Jurkat, Clone E6-1 (cell line): ENCODE measurements around the gene PHACTR1.
"Not testable (repeated sequence)": the region's sequence is repeated elsewhere in the genome, so short reads cannot be mapped to it uniquely, and the experiment has no call there.

Source experiments
- DNase-seq: peaks from one replicate; pipeline ENCODE4 v3.0.0-alpha.2; 2011; ENCODE audit warnings: low read depth, low spot score
- H3K4me3 ChIP-seq: 2 replicates; pipeline ENCODE4 v1.5.1; 2011; ENCODE audit warnings: mild to moderate bottlenecking, low read length, control low read depth, moderate library complexity

PHACTR1 gene

GRCh38 chr6:12929678-12930077 lies 213.1 kb downstream of the PHACTR1 start:
- no peak overlapping the region for H3K4me3 ChIP-seq
- DNase-seq: no peak

DNA sequence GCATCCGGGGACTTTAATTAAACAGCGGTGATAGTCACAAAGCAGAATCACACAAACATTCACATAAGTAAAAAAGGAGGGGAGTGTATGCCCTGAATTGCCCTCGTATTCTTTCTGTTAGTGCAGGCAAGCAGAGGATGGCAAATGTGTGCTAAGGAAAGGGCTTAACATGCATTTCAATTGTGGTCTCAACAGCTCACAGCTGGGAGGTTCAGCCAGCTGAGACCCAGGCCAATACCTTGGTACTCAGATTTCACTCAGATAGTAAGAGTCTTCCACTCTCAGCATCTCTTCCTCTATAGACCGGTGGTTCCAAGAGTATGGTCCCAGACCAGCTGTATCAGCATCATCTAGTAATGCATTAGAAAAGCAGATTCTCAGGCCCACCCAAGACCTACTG lies 215.1 kb downstream of the PHACTR1 start:
- no peak overlapping the region for H3K4me3 ChIP-seq
- DNase-seq: no peak

DNA sequence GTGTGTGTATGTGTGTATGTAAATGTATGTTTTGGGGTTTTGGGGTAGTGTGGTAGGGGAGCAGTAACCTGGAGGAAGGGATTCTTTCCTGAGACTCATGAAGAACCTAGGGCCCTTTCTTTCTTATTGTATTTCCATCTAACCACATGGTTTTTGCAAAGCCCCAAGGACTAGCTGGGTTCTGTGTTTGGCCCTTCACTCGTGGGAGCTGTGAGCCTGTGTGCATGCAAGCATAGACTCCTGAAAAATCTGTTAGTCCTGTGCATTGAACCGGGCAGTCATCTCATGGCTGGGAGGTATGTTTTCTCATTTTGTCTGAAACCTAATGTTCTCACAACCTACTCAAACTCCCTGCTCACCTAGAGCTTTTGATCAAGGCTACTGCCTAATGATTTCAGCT lies 219.1 kb downstream of the PHACTR1 start:
- DNase-seq: no peak
- H3K4me3 ChIP-seq: no peak overlapping the region

GRCh38 chr6:12937971-12938370 lies 221.4 kb downstream of the PHACTR1 start:
- no peak for DNase-seq
- H3K4me3 ChIP-seq: no peak overlapping the region

GRCh38 chr6:12939314-12939713 lies 222.7 kb downstream of the PHACTR1 start:
- no peak for DNase-seq
- no peak overlapping the region for H3K4me3 ChIP-seq

- DNase-seq: peak; percentile 18
These were observed 224.9 kb downstream of the PHACTR1 start for GRCh38 chr6:12941422-12941821.

DNA sequence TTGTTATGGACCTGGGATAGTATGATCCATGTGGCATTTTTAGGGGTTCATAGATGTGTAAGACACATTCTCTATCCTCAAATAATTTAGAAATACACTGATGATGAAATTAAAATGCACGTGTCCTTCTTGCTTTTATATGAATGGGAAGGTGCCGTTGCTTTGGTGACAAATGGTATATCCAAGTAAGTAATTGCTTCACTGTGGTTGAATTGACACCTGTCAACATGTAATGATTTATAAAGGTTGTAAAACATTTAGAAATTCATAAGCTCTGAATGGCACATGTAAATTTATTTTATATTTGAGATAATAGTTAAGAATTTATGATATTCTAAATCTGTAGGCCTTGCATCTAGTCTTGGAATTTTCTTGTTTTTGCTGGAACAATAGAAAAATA lies 227.0 kb downstream of the PHACTR1 start:
- DNase-seq: no peak
- H3K4me3 ChIP-seq: no peak overlapping the region

More at GRCh38 chr6:12941422-12941821, 224.9 kb downstream of the PHACTR1 start:
- H3K4me3 ChIP-seq: no peak overlapping the region

GRCh38 chr6:12944001-12944400 lies 227.4 kb downstream of the PHACTR1 start:
- no peak for DNase-seq
- no peak overlapping the region for H3K4me3 ChIP-seq

GRCh38 chr6:12944528-12944927 lies 228.0 kb downstream of the PHACTR1 start:
- not testable (repeated sequence) for DNase-seq, H3K4me3 ChIP-seq

DNA sequence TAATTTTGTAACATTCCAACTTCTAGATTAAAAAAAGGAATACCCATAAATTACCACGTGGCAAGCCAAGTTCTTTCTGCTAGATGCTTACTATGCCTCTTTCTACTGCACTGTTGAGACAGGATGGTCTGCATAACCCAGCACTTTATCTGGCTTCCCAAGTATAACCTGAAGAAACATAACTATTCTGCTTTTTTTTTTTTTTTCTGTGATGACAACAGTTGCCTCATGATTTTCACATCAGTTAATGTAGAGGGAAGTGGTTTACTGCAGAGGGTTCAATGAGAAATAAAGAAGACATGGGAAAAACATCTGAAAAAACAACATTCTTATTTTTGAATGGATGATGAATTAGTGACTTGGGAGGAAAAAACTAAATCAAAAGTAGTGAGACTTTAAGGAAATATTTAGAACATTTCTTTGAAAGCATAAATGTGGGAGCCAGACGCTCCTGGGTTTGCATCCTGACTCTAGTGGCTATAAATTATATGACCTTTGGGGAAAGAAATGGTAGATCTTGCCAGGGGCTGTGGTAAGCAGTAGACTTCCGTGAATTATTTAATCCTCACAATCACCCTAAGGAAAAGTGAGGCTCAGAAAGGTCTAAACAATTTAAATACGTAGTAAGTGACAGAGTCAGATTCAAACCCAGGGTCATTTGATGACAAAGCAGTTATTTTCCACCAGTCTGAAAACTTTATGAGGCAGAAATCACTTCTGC lies 230.7 kb downstream of the PHACTR1 start:
- H3K4me3 ChIP-seq: no peak overlapping the region
- DNase-seq: no peak

GRCh38 chr6:12947967-12948366 lies 231.4 kb downstream of the PHACTR1 start:
- DNase-seq: no peak
- H3K4me3 ChIP-seq: no peak overlapping the region

DNA sequence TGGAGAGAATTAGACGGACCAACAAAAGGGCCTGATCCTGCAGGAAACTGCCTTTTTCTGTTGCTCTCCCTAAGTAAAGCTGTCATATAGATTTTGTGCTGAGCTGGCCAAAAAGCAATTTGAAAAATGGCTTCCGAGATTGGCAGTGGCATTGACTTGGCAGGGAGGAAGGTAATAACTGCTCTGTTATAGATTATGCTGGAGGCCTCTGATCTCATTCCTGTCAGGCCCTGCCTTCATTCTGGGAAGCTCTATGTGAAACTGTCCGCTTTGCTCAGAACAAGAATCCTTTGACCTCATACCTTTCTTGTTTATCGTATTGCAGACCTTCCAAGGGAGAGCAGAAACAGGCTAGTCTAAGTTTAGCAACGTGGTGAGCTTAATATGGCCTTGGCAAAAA lies 234.4 kb downstream of the PHACTR1 start:
- no peak overlapping the region for H3K4me3 ChIP-seq

GRCh38 chr6:12951415-12951814 lies 234.8 kb downstream of the PHACTR1 start:
- H3K4me3 ChIP-seq: no peak overlapping the region
- DNase-seq: no peak

More for the DNA sequence above, 234.4 kb downstream of the PHACTR1 start:
- no peak for DNase-seq

DNA sequence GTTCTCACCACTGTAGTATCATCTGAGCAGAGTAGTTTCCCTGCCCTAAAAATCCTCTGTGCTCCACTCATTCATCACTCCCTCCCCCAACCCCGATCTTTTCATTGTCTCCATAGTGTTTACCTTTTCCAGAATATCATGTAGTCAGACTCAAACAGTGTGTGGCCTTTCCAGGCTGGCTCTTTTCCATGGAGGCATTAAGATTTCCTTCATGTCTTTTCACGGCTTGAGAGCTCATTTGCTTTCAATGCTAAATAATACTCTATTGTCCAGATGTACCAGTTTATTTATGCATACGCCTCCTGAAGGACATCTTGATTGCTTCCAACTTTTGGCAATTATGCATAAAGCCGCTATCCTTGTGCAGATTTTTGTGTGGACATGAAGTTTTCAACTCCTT lies 235.8 kb downstream of the PHACTR1 start:
- DNase-seq: no peak
- H3K4me3 ChIP-seq: no peak overlapping the region

GRCh38 chr6:12955956-12956355 lies 239.4 kb downstream of the PHACTR1 start:
- DNase-seq: no peak
- H3K4me3 ChIP-seq: no peak overlapping the region

DNA sequence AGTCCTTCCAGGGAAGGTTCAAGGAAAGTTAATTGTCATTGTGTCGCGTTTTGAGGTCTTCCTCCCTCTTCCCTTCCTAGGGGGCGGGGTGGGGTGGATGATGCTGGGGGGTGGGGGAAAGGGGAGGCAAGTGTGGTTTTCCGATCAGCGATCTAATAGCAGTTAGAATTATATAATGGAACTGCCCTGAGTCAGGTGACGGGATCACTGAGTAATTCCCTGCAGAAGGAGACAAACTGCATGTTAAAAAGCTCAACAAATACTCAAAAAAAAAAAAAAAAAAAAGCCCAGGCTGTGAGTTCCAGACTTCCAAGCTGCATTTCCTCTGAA lies 240.4 kb downstream of the PHACTR1 start:
- peak overlapping the region; percentile 50 for H3K4me3 ChIP-seq
- no peak for DNase-seq

DNA sequence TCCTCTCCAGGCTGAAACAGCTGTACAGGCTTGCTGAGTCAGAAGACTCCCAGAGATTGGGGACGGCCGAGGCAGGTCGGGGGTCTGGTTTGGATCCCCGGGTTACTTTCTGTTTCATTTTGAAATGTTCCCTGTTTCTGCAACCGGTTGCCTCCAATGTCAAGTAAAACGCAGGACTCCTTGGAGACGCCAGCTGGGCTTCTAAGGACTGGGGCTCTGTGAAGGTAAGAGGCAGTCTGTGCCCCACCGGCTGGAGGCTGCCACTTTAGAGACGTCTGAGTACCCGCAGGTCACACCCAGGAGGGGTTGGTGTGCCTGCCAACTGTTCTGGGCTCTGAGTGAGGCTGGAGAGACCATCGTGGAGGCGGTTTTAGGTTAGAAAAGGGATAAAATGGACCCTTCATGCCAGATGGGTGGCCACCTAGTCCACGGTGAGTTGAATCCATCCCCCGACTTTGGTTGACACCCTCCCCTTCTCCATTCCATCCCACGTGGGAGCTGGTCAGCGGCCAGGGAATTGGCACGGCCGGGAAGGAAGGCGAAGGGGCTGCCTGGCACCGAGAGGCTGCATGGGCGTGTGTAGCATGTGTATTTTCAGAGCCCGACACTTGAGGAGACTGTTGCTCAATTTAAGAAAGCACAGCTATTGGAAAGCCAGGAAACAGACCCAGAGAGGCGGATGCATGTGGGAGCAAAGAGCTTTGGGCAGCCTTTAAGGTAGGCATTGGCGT lies 240.9 kb downstream of the PHACTR1 start:
- peak overlapping the region; percentile 50 for H3K4me3 ChIP-seq
- DNase-seq: no peak

- no peak overlapping the region for H3K4me3 ChIP-seq
These were observed 241.6 kb downstream of the PHACTR1 start for GRCh38 chr6:12958052-12958706.

DNA sequence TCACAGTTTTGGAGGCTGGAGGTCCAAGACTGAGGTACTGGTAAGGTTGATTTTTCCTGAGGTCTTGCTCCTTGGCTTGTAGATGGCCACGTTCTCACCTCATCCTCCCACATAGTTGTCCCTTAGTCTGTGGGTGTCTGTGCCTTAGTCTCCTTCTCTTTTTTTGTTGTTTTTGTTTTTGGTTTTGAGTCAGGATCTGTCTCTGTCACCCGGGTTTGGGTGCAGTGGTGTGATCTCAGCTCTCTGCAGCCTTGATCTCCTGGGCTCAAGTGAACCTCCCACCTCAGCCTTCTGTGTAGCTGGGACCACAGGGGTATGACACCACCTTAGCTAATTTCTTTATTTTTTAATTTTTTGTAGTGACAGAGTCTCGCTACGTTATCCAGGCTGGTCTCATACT lies 245.2 kb downstream of the PHACTR1 start:
- no peak for DNase-seq
- no peak overlapping the region for H3K4me3 ChIP-seq

More at GRCh38 chr6:12958052-12958706, 241.6 kb downstream of the PHACTR1 start:
- no peak for DNase-seq

- no peak overlapping the region for H3K4me3 ChIP-seq
- DNase-seq: no peak
These were observed 246.0 kb downstream of the PHACTR1 start for GRCh38 chr6:12962529-12962928.
